ENCODE measurements around the gene TWIST2.

GRCh38 chr2:238816291-238816690 is 31.6 kb upstream of the TWIST2 start:
- no peak for TF ChIP-seq POLR2A (IDR thresholded peaks at IDR 0.05; ENCODE audit: low read depth, low read length)
- TF ChIP-seq CTCF (IDR thresholded peaks at IDR 0.05 in 2 of 3, conservative IDR thresholded peaks at IDR 0.05 in 1 of 3; ENCODE audit: control insufficient read depth in 2 of 3, extremely low read depth in 1 of 3, insufficient read depth in 1 of 3, low read depth in 3 of 3, low read length in 3 of 3) = no peak
- TF ChIP-seq REST (IDR thresholded peaks at IDR 0.05; ENCODE audit: low read depth, low read length) = no peak
- no peak for TF ChIP-seq CREM (IDR thresholded peaks at IDR 0.05; ENCODE audit: low read depth)
- TF ChIP-seq MAX (IDR thresholded peaks at IDR 0.05; ENCODE audit: low read depth, low read length) = no peak
- TF ChIP-seq NRF1 (conservative IDR thresholded peaks at IDR 0.05; ENCODE audit: low read depth, low read length) = no peak
- no peak for TF ChIP-seq SREBF1 (IDR thresholded peaks at IDR 0.05; ENCODE audit: low read length)
- no peak for TF ChIP-seq ZNF274 (IDR thresholded peaks at IDR 0.05; ENCODE audit: insufficient read depth, insufficient read length)
- TF ChIP-seq RAD51 (IDR thresholded peaks at IDR 0.05) = no peak
- no peak for TF ChIP-seq CBX5 (IDR thresholded peaks at IDR 0.05; ENCODE audit: low read depth)
- TF ChIP-seq HDAC6 (IDR thresholded peaks at IDR 0.05; ENCODE audit: unreplicated experiment) = no peak
- no peak for TF ChIP-seq TAF1 (IDR thresholded peaks at IDR 0.05; ENCODE audit: borderline replicate concordance, low read depth, low read length)
